ENCODE data around the gene LTBP1.

Gene LTBP1

GRCh38 chr2:33339269-33339668 lies 392.5 kb downstream of the LTBP1 start:
- TF ChIP-seq, protein P1, sequence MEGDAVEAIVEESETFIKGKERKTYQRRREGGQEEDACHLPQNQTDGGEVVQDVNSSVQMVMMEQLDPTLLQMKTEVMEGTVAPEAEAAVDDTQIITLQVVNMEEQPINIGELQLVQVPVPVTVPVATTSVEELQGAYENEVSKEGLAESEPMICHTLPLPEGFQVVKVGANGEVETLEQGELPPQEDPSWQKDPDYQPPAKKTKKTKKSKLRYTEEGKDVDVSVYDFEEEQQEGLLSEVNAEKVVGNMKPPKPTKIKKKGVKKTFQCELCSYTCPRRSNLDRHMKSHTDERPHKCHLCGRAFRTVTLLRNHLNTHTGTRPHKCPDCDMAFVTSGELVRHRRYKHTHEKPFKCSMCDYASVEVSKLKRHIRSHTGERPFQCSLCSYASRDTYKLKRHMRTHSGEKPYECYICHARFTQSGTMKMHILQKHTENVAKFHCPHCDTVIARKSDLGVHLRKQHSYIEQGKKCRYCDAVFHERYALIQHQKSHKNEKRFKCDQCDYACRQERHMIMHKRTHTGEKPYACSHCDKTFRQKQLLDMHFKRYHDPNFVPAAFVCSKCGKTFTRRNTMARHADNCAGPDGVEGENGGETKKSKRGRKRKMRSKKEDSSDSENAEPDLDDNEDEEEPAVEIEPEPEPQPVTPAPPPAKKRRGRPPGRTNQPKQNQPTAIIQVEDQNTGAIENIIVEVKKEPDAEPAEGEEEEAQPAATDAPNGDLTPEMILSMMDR (IDR thresholded peaks at IDR 0.05; ENCODE audit: low read depth, low read length): no peak
- no peak for DNase-seq (ENCODE audit: extremely low read depth, low read depth)

GRCh38 chr2:33340280-33340679 lies 393.5 kb downstream of the LTBP1 start:
- TF ChIP-seq, protein P1 (IDR thresholded peaks at IDR 0.05; ENCODE audit: low read depth, low read length): no peak

DNA sequence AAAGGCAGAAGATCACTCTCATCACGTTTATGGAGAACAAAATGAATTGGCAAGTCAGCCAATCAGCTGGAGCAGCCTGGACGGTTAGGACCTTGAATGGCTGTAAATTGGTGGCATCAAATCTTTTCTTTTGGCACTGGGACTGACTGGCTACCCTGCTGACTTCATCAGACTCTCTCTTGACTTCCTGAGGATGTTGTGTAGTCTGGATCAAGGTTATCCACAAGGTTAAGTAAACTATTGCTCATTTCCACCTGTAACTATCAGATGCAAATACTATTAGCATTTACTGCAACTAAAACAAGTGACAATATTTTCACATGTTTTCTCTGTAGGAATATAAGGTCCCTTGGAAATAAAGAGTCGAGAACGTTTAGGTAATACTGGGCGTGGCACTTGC lies 395.4 kb downstream of the LTBP1 start:
- DNase-seq (ENCODE audit: extremely low read depth, low read depth): no peak

More at GRCh38 chr2:33340280-33340679, 393.5 kb downstream of the LTBP1 start:
- no peak for DNase-seq (ENCODE audit: extremely low read depth, low read depth)

DNA sequence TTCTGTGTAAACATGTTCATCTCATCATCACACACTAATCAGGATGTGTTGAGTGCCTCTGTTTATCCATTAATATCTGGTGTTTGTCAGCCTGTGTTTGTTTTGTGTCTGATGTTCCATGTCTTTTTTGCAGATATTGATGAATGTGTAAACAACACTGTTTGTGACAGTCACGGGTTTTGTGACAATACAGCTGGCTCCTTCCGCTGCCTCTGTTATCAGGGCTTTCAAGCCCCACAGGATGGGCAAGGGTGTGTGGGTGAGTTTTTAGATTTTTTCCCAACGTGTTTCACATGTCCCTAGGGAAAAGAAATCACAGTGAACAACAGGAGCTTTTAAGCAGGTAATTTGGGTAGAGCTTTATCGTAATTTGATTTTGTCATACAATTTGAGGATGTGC lies 396.0 kb downstream of the LTBP1 start:
- TF ChIP-seq, protein P1 (IDR thresholded peaks at IDR 0.05; ENCODE audit: low read depth, low read length): no peak
- DNase-seq (ENCODE audit: extremely low read depth, low read depth): no peak

More for the DNA sequence above, 395.4 kb downstream of the LTBP1 start:
- TF ChIP-seq, protein P1 (IDR thresholded peaks at IDR 0.05; ENCODE audit: low read depth, low read length): no peak

GRCh38 chr2:33343387-33343895 lies 396.7 kb downstream of the LTBP1 start:
- no peak for DNase-seq (ENCODE audit: extremely low read depth, low read depth)
- TF ChIP-seq, protein P1 (IDR thresholded peaks at IDR 0.05; ENCODE audit: low read depth, low read length): no peak

GRCh38 chr2:33344230-33344629 lies 397.5 kb downstream of the LTBP1 start:
- TF ChIP-seq, protein P1 (IDR thresholded peaks at IDR 0.05; ENCODE audit: low read depth, low read length): no peak
- DNase-seq (ENCODE audit: extremely low read depth, low read depth): no peak

DNA sequence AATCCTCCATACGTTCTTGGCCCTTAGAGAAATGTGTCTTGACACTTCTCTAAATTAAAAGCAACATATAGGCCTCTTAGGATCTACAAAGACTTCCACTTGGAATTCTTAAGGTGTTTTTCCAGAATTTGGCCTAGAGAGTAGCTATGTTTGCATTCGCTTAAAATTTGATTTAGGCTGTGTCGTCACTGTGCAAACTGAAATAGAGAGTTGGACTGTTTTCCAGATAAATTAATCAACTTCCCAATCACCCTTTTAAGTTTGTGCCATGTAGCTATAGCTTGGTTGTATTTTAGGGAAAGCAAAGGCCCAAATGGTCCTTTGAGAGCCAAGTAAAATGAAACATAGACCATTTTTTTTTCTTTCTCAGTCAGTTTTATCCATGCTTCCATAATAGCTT lies 401.1 kb downstream of the LTBP1 start:
- no peak for DNase-seq (ENCODE audit: extremely low read depth, low read depth)
- TF ChIP-seq, protein P1 (IDR thresholded peaks at IDR 0.05; ENCODE audit: low read depth, low read length): no peak
